HEK293 (cell line): ENCODE measurements around the gene BLOC1S1.

Experiments
- MYNN ChIP-seq: fragments of 450-650 bp; formaldehyde crosslinking; IDR thresholded peaks from 2 replicates; pipeline ENCODE4 v1.5.1; 2016; ENCODE audit warnings: missing biosample characterization, missing genetic modification characterization, borderline replicate concordance
- SETDB1 ChIP-seq: IDR thresholded peaks from one replicate; pipeline ENCODE4 v1.6.1; 2017; ENCODE audit warnings: mild to moderate bottlenecking, low read length, moderate library complexity, mixed read lengths; ENCODE audit not compliant: insufficient read length
- ZNF16 ChIP-seq: fragments of 450-650 bp; formaldehyde crosslinking; IDR thresholded peaks from 2 replicates; pipeline ENCODE4 v1.5.1; 2016; ENCODE audit warnings: low read depth, missing biosample characterization, missing genetic modification characterization
- ZNF571 ChIP-seq: fragments of 450-650 bp; formaldehyde crosslinking; IDR thresholded peaks from 2 replicates; pipeline ENCODE4 v1.5.0; 2017; ENCODE audit warnings: missing biosample characterization, missing genetic modification characterization
- ZNF621 ChIP-seq: fragments of 450-650 bp; formaldehyde crosslinking; IDR thresholded peaks from 2 replicates; pipeline ENCODE4 v1.5.1; 2017; ENCODE audit warnings: missing biosample characterization, missing genetic modification characterization
- ZNF707 ChIP-seq: fragments of 450-650 bp; formaldehyde crosslinking; IDR thresholded peaks from 2 replicates; pipeline ENCODE4 v1.5.1; 2016; ENCODE audit warnings: missing biosample characterization, missing genetic modification characterization
- TF ChIP-seq, protein P1 (sequence below): fragments of 450-650 bp; formaldehyde crosslinking; IDR thresholded peaks from 2 replicates; pipeline ENCODE4 v1.5.1; 2016; ENCODE audit warnings: missing biosample characterization, missing genetic modification characterization

DNA sequence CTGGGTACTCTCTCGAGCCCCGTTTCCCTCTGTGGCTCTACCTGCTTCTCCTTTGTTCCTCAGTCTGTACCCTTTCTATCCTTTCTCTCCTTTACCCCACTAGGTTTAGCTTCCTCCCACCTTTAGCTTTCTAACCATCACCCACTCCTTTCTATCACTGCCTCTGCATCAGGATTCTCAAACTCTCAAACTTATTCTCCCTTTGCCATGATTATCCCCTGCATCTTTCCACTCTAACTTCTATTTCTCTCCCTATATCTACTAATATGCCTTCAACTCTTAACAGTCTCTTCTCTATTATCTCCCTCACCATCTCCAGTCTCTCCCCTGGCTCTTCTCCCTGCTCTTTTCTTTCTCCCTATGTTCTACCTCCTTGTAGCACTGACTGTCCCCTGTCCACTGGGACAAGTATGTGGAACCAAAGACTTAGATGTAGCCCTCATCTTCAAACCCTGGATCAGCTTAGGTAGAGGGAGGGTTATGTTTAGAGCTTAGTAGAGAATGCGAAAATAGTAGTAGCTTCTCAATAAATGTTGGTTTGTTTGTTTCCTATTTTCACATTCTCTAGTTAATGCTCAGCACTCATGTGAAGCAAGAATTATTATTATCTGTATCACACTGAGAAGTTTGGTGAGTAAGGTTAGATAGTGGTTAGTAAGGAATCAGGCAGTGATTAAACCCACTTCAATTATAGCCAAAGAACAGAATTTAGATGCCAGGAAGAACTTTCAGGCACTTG, 30.5 kb downstream of the BLOC1S1 start:
- TF ChIP-seq ZNF16 (tag by site-specific recombination), result no peak
- TF ChIP-seq MYNN (tag by site-specific recombination), result no peak
- no peak for TF ChIP-seq ZNF571 (tag by site-specific recombination)
- TF ChIP-seq ZNF707, result no peak
- TF ChIP-seq, protein P1, sequence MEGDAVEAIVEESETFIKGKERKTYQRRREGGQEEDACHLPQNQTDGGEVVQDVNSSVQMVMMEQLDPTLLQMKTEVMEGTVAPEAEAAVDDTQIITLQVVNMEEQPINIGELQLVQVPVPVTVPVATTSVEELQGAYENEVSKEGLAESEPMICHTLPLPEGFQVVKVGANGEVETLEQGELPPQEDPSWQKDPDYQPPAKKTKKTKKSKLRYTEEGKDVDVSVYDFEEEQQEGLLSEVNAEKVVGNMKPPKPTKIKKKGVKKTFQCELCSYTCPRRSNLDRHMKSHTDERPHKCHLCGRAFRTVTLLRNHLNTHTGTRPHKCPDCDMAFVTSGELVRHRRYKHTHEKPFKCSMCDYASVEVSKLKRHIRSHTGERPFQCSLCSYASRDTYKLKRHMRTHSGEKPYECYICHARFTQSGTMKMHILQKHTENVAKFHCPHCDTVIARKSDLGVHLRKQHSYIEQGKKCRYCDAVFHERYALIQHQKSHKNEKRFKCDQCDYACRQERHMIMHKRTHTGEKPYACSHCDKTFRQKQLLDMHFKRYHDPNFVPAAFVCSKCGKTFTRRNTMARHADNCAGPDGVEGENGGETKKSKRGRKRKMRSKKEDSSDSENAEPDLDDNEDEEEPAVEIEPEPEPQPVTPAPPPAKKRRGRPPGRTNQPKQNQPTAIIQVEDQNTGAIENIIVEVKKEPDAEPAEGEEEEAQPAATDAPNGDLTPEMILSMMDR (tag by site-specific recombination), result no peak
- no peak for TF ChIP-seq ZNF621 (tag by site-specific recombination)
- TF ChIP-seq SETDB1, result no peak
